ENCODE measurements around the gene SEMA4G. TPM values are rescaled to one million over a fixed set of nuclear protein-coding genes. Genes with fewer than 3 reads are reported as not detected.
A peak's percentile ranks its signal among the peaks of the same experiment; 100 is the strongest.

SEMA4G gene
- total and polyA plus RNA-seq, 2 of the 13 experiments (the other 11 are each of a cell fraction or from before 2014, with no cell fraction given) = 46.2 to 207 TPM

DNA sequence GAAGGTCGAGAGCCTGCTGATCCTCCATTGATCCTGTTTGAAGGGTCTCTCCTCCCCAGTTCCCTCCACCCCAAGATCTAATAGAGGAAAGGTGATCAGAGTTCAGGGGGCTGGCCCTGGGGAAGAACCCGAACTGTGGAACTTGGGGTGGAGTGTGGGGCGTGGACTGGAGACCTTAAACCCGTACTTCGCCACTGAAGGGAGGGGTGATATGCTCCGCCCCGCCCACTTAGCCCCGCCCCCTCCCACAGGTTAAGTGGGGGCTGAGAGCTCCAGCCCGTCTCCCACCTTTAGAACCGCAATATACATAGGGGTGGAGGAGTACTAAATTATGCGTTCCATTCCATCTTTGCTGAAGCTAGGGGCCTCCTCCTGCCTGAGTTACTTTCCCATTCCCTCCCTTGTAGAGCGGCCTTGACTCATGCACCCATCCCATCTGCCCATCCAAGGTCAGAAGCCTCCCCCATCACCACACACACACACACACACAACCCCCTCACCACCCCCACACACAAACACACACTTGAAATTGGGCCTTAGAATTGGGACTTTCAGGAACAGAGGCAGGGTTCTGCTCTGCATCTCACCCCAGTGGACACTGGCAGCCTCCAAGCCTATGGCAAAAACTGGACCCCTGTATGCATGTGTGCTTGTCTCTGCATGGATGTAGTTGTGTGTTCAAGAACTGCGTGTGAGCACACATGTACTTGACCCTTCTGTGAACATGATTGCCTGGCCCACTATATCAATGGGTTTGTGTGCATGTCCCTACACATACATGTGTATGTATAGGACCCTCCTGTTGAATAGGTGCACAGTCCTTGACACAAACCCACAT lies 991 bp downstream of the SEMA4G start (continued):
- TF ChIP-seq, protein P1, sequence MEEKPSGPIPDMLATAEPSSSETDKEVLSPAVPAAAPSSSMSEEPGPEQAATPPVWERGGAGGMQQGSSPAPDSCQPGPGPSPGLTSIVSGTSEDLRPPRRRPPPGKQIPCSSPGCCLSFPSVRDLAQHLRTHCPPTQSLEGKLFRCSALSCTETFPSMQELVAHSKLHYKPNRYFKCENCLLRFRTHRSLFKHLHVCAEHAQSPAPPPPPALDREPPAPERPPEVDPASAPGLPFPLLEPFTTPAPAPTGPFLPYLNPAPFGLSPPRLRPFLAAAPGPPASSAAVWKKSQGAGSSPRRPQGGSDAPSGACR (CRISPR knock-in tag; IDR thresholded peaks at IDR 0.05) = peak; percentile 90
- no peak for TF ChIP-seq SP1 (IDR thresholded peaks at IDR 0.05)
- no peak for TF ChIP-seq SP1 (CRISPR knock-in tag; IDR thresholded peaks at IDR 0.05)
- TF ChIP-seq SPEN (CRISPR knock-in tag; IDR thresholded peaks at IDR 0.05; ENCODE audit: low read depth) = 0 out of 2 replicates have a peak, but pooled peaks have one; percentile 7
- no peak for TF ChIP-seq ARID3A (IDR thresholded peaks at IDR 0.05; ENCODE audit: low read depth, low read length)
- TF ChIP-seq ZNF781 (CRISPR knock-in tag; IDR thresholded peaks at IDR 0.05; ENCODE audit: borderline replicate concordance, not compliant biosample characterization) = peak; percentile 8
- 0 out of 2 replicates have a peak, but pooled peaks have one; percentile 13 for TF ChIP-seq ZNF331 (CRISPR knock-in tag; IDR thresholded peaks at IDR 0.05)
- TF ChIP-seq ZNF580 (CRISPR knock-in tag; IDR thresholded peaks at IDR 0.05; ENCODE audit: borderline replicate concordance, low read depth) = no peak
- TF ChIP-seq SSRP1 (CRISPR knock-in tag; IDR thresholded peaks at IDR 0.05) = 0 out of 2 replicates have a peak, but pooled peaks have one; percentile 32
- TF ChIP-seq ZFP82 (CRISPR knock-in tag; IDR thresholded peaks at IDR 0.05; ENCODE audit: borderline replicate concordance) = no peak
- TF ChIP-seq EED (CRISPR knock-in tag; IDR thresholded peaks at IDR 0.05) = 0 out of 2 replicates have a peak, but pooled peaks have one; percentile 17
- TF ChIP-seq ZNF354B (CRISPR knock-in tag; IDR thresholded peaks at IDR 0.05) = no peak
- TF ChIP-seq SMAD9 (CRISPR knock-in tag; IDR thresholded peaks at IDR 0.05) = no peak
- TF ChIP-seq YY1 (IDR thresholded peaks at IDR 0.05; ENCODE audit: insufficient read depth, insufficient replicate concordance, low read depth, low read length) = no peak
- TF ChIP-seq THYN1 (CRISPR knock-in tag; IDR thresholded peaks at IDR 0.05; ENCODE audit: borderline replicate concordance, low read depth) = no peak
- TF ChIP-seq ZNF329 (CRISPR knock-in tag; IDR thresholded peaks at IDR 0.05; ENCODE audit: low read depth) = no peak
- no peak for TF ChIP-seq ZBTB26 (CRISPR knock-in tag; IDR thresholded peaks at IDR 0.05; ENCODE audit: borderline replicate concordance)
- no peak for TF ChIP-seq ZSCAN12 (CRISPR knock-in tag; IDR thresholded peaks at IDR 0.05)
- TF ChIP-seq TEF (CRISPR knock-in tag; IDR thresholded peaks at IDR 0.05) = no peak
- TF ChIP-seq HIVEP1 (CRISPR knock-in tag; IDR thresholded peaks at IDR 0.05) = peak; percentile 22
- no peak; the same call in 1 of the 2 replicates for TF ChIP-seq ZMAT3 (CRISPR knock-in tag; conservative IDR thresholded peaks at IDR 0.05)
- peak; percentile 41; the same call in 1 of the 2 replicates for TF ChIP-seq SAP130 (CRISPR knock-in tag; IDR thresholded peaks at IDR 0.05; ENCODE audit: low read depth)
- no peak for TF ChIP-seq ZNF674 (CRISPR knock-in tag; IDR thresholded peaks at IDR 0.05; ENCODE audit: low read depth)
- peak; percentile 92 for TF ChIP-seq ZNF619 (CRISPR knock-in tag; IDR thresholded peaks at IDR 0.05)
- TF ChIP-seq MAFF (IDR thresholded peaks at IDR 0.05; ENCODE audit: low read depth, low read length) = no peak
- TF ChIP-seq XRCC5 (optimal IDR thresholded peaks at IDR 0.05; ENCODE audit: low read length) = no peak
- TF ChIP-seq ZNF788 (CRISPR knock-in tag; IDR thresholded peaks at IDR 0.05; ENCODE audit: borderline replicate concordance) = 0 out of 2 replicates have a peak, but pooled peaks have one; percentile 76
